ENCODE data around the gene FOXK2. TPM values are rescaled to one million over a fixed set of nuclear protein-coding genes. Genes with fewer than 3 reads are reported as not detected.

Gene FOXK2
- total RNA-seq, 1 experiment from 2014 or later: 78.9 TPM

DNA sequence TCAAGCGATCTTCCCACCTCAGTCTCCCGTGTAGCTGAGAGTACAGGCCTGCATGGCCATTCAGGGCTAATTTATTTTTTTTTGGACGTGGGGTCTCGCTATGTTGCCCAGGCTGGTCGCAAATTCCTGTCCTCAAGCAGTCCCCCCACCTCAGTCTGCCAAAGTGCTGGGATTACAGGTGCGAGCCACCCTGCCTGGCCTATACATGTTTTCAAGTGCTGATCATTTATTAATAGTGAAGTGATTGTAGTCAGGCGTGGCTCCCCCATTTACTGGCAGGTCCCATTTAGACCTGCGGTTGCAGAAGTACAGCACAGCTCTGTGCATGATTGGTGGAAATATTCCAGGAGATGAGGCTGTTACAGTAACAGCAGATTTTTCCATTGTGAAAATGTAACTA, 8.4 kb downstream of the FOXK2 start:
- no peaks in the 10 kb centered on the region for H3K36me3 ChIP-seq (ENCODE audit: low read depth)
- H3K27ac ChIP-seq: no peak overlapping the region
- CTCF ChIA-PET: interaction anchor here (0.7 kb wide), 1 partner anchor 85 kb away, joined by 3 read pairs; no protein-coding TSS in a partner anchor
- TF ChIP-seq, protein P1, sequence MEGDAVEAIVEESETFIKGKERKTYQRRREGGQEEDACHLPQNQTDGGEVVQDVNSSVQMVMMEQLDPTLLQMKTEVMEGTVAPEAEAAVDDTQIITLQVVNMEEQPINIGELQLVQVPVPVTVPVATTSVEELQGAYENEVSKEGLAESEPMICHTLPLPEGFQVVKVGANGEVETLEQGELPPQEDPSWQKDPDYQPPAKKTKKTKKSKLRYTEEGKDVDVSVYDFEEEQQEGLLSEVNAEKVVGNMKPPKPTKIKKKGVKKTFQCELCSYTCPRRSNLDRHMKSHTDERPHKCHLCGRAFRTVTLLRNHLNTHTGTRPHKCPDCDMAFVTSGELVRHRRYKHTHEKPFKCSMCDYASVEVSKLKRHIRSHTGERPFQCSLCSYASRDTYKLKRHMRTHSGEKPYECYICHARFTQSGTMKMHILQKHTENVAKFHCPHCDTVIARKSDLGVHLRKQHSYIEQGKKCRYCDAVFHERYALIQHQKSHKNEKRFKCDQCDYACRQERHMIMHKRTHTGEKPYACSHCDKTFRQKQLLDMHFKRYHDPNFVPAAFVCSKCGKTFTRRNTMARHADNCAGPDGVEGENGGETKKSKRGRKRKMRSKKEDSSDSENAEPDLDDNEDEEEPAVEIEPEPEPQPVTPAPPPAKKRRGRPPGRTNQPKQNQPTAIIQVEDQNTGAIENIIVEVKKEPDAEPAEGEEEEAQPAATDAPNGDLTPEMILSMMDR (conservative IDR thresholded peaks at IDR 0.05): no peak
- TF ChIP-seq EZH2 (IDR thresholded peaks at IDR 0.05; ENCODE audit: low read depth): no peak
- peaks cover 100% of the 10 kb centered on the region for H3K79me2 ChIP-seq (ENCODE audit: low read depth)
- peaks cover 9% of the 10 kb centered on the region; the same call in 1 of the 2 replicates for H3F3A ChIP-seq (ENCODE audit: insufficient read depth, low read depth)
- POLR2A ChIA-PET (ENCODE audit: unreplicated experiment): interaction anchor here (0.6 kb wide), 1 partner anchor 32 kb away, joined by 6 read pairs; no protein-coding TSS in a partner anchor
- H3K4me1 ChIP-seq (replicated peaks; ENCODE audit: insufficient read depth): no peaks in the 10 kb centered on the region; the same call in 1 of the 2 replicates
- no peaks in the 10 kb centered on the region for H3K9me2 ChIP-seq (ENCODE audit: insufficient read depth)
- H3K27me3 ChIP-seq (ENCODE audit: insufficient read depth, low read depth): no peaks in the 10 kb centered on the region
- H2AFZ ChIP-seq: no peak overlapping the region
- no peaks in the 10 kb centered on the region for H3K9me3 ChIP-seq (ENCODE audit: insufficient read depth, low read depth)
- intact Hi-C loops (cut with micrococcal nuclease; ENCODE audit: unreplicated experiment): loop anchor here (2.0 to 10.0 kb wide), 2 partner anchors 33 to 173 kb away; partner anchors contain the start of gene TEX19
- DNase-seq: no peak
- BruUV-seq (replicated peaks): no TSS peak
- H3K4me3 ChIP-seq: no peak overlapping the region
- H3K4me2 ChIP-seq: no peak overlapping the region
- H4K20me1 ChIP-seq (ENCODE audit: insufficient read depth): peaks cover 88% of the 10 kb centered on the region

- Histone ChIP-seq H2AFZ (no peak overlapping the region), H3K4me3 (no peak overlapping the region), H3F3A (ENCODE audit: insufficient read depth, low read depth) (0 out of 2 replicates have a peak, but pooled peaks cover 9% of the 10 kb centered on the region), H3K27me3 (ENCODE audit: insufficient read depth, low read depth) (no peaks in the 10 kb centered on the region), H4K20me1 (ENCODE audit: insufficient read depth) (peaks cover 88% of the 10 kb centered on the region), H3K9me3 (ENCODE audit: insufficient read depth, low read depth) (no peaks in the 10 kb centered on the region), H3K36me3 (ENCODE audit: low read depth) (no peaks in the 10 kb centered on the region), H3K27ac (no peak overlapping the region), H3K4me2 (no peak overlapping the region), H3K4me1 (replicated peaks; ENCODE audit: insufficient read depth) (no peaks in the 10 kb centered on the region; the same call in 1 of the 2 replicates), H3K9me2 (ENCODE audit: insufficient read depth) (no peaks in the 10 kb centered on the region), H3K79me2 (ENCODE audit: low read depth) (peaks cover 100% of the 10 kb centered on the region)
- ChIA-PET CTCF (interaction anchor here (0.7 kb wide), 2 partner anchors 9 to 26 kb away, joined by 4 to 5 read pairs; no protein-coding TSS in a partner anchor), POLR2A (ENCODE audit: unreplicated experiment) (interaction anchor here (0.7 kb wide), 1 partner anchor 109 kb away, joined by 8 read pairs; no protein-coding TSS in a partner anchor)
- intact Hi-C loops (cut with micrococcal nuclease; ENCODE audit: unreplicated experiment): loop anchor here (2.0 to 10.0 kb wide), 2 partner anchors 34 to 174 kb away; partner anchors contain the start of gene TEX19
- BruUV-seq (replicated peaks): no TSS peak
- DNase-seq: peak; percentile 36 to 80
- TF ChIP-seq, protein P1 (conservative IDR thresholded peaks at IDR 0.05): no peak
- TF ChIP-seq EZH2 (IDR thresholded peaks at IDR 0.05; ENCODE audit: low read depth): no peak
Measured at GRCh38 chr17:82528484-82529265, 9.1 kb downstream of the FOXK2 start.

DNA sequence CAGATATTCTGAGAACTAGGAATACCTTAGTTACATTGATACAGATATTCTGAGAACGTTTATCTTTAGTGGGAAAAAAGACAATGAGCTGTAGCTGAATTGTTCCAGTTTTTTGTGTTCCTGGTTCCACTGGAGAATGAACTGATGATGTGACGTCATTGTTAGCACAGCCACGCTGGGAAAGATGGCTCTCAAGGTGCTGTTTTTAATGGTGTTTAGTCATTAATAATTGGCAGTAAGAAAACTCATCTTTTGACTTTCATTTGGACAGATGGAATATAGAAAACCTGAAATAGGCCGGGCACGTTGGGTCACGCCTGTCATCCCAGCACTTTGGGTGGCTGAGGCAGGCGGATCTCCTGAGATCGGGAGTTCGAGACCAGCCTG, 10.4 kb downstream of the FOXK2 start:
- TF ChIP-seq, protein P1 (conservative IDR thresholded peaks at IDR 0.05): no peak
- no peak for TF ChIP-seq EZH2 (IDR thresholded peaks at IDR 0.05; ENCODE audit: low read depth)
- Histone ChIP-seq H3K4me3 (no peak overlapping the region), H3K9me3 (ENCODE audit: insufficient read depth, low read depth) (no peaks in the 10 kb centered on the region), H4K20me1 (ENCODE audit: insufficient read depth) (peaks cover 90% of the 10 kb centered on the region), H3K9me2 (ENCODE audit: insufficient read depth) (no peaks in the 10 kb centered on the region), H3K79me2 (ENCODE audit: low read depth) (peaks cover 100% of the 10 kb centered on the region), H3K27ac (no peak overlapping the region), H3K27me3 (ENCODE audit: insufficient read depth, low read depth) (no peaks in the 10 kb centered on the region), H3K4me2 (no peak overlapping the region), H3K4me1 (replicated peaks; ENCODE audit: insufficient read depth) (no peaks in the 10 kb centered on the region; the same call in 1 of the 2 replicates), H3F3A (ENCODE audit: insufficient read depth, low read depth) (peaks cover 12% of the 10 kb centered on the region; the same call in 1 of the 2 replicates), H2AFZ (no peak overlapping the region), H3K36me3 (ENCODE audit: low read depth) (no peaks in the 10 kb centered on the region)
- DNase-seq: no peak
- intact Hi-C loops (cut with micrococcal nuclease; ENCODE audit: unreplicated experiment): loop anchor here (2.0 to 10.0 kb wide), 2 partner anchors 35 to 175 kb away; partner anchors contain the start of gene TEX19
- POLR2A ChIA-PET (ENCODE audit: unreplicated experiment): interaction anchor here (0.6 kb wide), 1 partner anchor 10 kb away, joined by 3 read pairs; the partner anchor contains the start of gene FOXK2
- CTCF ChIA-PET: interaction anchor here (0.7 kb wide), 1 partner anchor 233 kb away, joined by 5 read pairs; no protein-coding TSS in a partner anchor
- no TSS peak for BruUV-seq (replicated peaks)

Measured in PC-9 (cell line).